ENCODE data around the gene ZNF569.

- TF ChIP-seq CTCF (CRISPR knock-in tag; IDR thresholded peaks at IDR 0.05) (no peak), POLR2AphosphoS5 (IDR thresholded peaks at IDR 0.05; ENCODE audit: low read depth, low read length) (no peak), KLF6 (CRISPR knock-in tag; IDR thresholded peaks at IDR 0.05) (no peak), RNF2 (conservative IDR thresholded peaks at IDR 0.05; ENCODE audit: low read depth) (no peak), POLR2A (IDR thresholded peaks at IDR 0.05; ENCODE audit: insufficient read depth in 1 of 2, low read depth in 2 of 2, low read length in 2 of 2) (no peak), PCBP2 (optimal IDR thresholded peaks at IDR 0.05; ENCODE audit: low read depth, low read length, poor library complexity, severe bottlenecking) (no peak), TCF7L2 (IDR thresholded peaks at IDR 0.05; ENCODE audit: low read depth, low read length) (no peak), ZNF780A (CRISPR knock-in tag; IDR thresholded peaks at IDR 0.05) (no peak)
- TF ChIP-seq, protein P1, sequence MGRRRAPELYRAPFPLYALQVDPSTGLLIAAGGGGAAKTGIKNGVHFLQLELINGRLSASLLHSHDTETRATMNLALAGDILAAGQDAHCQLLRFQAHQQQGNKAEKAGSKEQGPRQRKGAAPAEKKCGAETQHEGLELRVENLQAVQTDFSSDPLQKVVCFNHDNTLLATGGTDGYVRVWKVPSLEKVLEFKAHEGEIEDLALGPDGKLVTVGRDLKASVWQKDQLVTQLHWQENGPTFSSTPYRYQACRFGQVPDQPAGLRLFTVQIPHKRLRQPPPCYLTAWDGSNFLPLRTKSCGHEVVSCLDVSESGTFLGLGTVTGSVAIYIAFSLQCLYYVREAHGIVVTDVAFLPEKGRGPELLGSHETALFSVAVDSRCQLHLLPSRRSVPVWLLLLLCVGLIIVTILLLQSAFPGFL (CRISPR knock-in tag; IDR thresholded peaks at IDR 0.05) = no peak
- TF ChIP-seq, protein P2, sequence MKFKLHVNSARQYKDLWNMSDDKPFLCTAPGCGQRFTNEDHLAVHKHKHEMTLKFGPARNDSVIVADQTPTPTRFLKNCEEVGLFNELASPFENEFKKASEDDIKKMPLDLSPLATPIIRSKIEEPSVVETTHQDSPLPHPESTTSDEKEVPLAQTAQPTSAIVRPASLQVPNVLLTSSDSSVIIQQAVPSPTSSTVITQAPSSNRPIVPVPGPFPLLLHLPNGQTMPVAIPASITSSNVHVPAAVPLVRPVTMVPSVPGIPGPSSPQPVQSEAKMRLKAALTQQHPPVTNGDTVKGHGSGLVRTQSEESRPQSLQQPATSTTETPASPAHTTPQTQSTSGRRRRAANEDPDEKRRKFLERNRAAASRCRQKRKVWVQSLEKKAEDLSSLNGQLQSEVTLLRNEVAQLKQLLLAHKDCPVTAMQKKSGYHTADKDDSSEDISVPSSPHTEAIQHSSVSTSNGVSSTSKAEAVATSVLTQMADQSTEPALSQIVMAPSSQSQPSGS (CRISPR knock-in tag; IDR thresholded peaks at IDR 0.05) = no peak
These were observed 43.9 kb upstream of the ZNF569 start for GRCh38 chr19:37511186-37511585.

Data from HepG2 (cell line).